Kidney glomerular epithelial cell (primary cell): ENCODE measurements around the gene PKNOX1.
"Not testable (repeated sequence)": the region's sequence is repeated elsewhere in the genome, so short reads cannot be mapped to it uniquely, and the experiment has no call there.

Source experiments
- DNase-seq: peaks from one replicate; lab custom pipeline; 2025; lab: John Stamatoyannopoulos, UW

The PKNOX1 gene

DNA sequence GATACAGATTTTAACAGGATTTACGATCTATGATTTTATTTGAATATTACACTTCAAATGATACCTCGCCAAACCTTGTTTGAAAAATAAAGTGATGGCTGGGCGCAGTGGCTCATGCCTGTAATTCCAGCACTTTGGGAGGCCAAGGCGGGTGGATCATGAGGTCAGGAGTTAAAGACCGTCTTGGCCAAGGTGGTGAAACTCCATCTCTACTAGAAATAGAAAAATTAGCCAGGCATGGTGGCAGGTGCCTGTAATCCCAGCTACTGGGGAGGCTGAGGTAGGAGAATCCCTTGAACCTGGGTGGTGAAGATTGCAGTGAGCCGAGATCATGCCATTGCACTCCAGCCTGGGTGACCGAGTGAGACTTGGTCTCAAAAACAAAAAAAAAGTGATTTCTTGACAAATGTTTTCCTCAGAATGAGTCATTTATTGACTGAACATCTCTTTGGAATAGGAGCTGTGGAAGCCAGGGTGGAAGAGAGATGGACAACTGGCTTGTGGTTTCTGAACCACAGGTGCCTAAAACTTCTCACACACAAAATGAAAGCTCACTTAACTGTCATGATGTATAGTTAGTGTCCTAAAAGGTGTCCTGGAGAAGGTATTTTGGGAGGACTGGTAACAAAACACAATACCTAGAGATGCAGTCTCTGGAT lies 11.9 kb downstream of the PKNOX1 start:
- no peak for DNase-seq

GRCh38 chr21:42988236-42988965 lies 14.0 kb downstream of the PKNOX1 start:
- DNase-seq: no peak

DNA sequence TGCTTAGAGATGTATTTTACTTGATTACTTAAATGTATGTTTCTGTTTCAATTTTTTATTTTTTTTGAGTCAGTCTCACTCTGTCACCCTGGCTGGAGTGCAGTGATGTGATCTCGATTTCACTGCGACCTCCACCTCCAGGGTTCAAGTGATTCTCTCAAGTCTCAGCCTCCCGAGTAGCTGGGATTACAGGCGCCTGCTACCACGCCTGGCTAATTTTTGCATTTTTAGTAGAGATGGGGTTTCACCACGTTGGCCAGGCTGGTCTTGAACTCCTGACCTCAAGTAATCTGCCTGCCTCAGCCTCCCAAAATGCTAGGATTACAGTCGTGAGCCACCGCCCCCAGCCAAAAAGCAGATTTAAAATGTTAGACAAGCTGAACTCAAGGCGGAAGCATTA lies 15.0 kb downstream of the PKNOX1 start:
- not testable (repeated sequence) for DNase-seq

- no peak for DNase-seq
Measured at GRCh38 chr21:42989816-42990650, 15.7 kb downstream of the PKNOX1 start.

- peak; percentile 83 for DNase-seq
Measured at GRCh38 chr21:42991992-42992740, 17.8 kb downstream of the PKNOX1 start.

GRCh38 chr21:42993051-42993712 lies 18.8 kb downstream of the PKNOX1 start:
- DNase-seq: no peak

GRCh38 chr21:42997053-42997452 lies 22.7 kb downstream of the PKNOX1 start:
- DNase-seq: peak; percentile 58

DNA sequence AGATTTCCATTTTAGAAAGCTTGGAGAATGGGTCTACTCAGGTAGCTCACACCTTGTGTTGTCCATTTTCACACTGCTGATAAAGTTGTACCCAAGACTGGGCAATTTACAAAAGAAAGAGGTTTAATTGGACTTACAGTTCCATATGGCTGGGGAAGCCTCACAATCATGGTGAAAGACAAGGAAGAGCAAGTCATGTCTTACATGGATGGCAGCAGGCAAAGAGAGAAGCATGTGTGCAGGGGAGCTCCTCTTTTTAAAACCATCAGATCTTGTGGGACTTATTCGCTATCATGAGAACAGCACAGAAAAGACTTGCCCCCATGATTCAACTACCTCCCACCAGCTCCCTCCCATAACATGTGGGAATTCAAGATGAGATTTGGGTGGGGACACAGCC lies 23.6 kb downstream of the PKNOX1 start:
- not testable (repeated sequence) for DNase-seq

DNA sequence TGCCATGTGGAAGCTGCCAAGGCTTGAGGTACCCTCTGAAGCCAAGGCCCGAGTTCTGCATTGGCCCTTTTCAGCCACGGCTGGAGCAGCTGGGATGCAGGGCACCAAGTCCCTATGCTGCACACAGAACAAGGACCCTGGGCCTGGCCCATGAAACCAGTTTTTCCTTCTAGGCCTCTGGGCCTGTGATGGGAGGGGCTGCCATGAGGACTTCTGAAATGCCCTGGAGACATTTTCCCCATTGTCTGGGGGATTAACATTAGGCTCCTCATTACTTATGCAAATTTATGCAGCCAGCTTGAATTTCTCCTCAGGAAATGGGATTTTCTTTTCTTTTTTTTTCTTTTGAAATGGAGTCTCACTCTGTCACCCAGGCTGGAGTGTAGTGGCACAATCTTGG lies 24.8 kb downstream of the PKNOX1 start:
- not testable (repeated sequence) for DNase-seq

DNA sequence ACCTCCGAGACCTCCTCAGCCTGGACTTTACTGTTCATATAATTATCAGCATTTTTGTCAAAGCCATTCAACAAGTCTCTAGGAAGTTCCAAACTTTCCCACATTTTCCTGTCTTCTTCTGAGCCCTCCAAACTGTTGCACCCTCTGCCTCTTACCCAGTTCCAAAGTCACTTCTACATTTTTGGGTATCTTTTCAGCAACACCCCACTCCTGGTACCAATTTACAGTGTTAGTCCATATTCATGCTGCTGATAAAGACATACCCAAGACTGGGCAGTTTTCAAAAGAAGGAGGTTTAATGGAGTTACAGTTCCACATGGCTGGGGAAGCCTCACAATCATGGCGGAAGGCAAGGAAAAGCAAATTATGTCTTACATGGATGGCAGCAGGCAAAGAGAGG lies 25.7 kb downstream of the PKNOX1 start:
- not testable (repeated sequence) for DNase-seq

DNA sequence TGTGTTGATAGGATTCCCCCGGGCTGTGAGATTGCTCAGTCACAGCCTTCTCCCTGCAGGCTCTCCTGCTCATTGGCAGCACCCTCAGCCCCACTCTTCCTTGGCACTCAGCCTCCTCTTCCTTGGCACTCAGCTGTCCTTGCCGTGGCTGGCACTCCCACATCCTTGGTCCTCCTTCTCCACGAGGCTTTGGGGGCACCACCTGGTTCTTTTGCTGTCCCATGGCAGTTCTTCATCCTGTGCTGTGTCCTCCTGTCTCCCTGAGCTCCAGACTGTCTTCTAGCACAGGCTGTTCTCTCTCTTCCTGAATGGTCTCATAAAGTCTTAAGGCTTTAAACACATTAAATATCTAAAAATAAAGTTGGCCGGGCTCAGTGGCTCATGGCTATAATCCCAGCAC lies 27.0 kb downstream of the PKNOX1 start:
- DNase-seq: no peak

- DNase-seq: no peak
Measured at GRCh38 chr21:43004926-43005325, 30.6 kb downstream of the PKNOX1 start.

DNA sequence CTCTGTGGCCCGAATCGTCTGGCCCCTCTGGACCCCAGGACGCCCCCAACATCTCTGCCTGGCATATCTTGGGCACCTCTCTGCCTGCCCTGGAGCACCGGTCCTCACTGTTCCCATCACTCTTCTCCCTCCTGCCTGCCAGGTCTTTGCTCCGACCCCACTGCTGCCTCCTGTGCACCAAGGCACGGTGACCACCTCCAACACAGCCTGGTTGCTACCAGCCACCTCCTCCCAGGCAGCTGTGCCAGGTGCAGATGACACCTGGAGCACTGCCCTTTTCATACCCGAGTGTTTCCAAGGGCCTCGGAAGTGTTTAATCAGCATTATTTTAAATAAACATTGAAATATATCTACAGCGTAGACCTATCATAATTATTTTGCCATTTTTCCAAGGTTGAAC lies 31.3 kb downstream of the PKNOX1 start:
- DNase-seq: no peak

DNA sequence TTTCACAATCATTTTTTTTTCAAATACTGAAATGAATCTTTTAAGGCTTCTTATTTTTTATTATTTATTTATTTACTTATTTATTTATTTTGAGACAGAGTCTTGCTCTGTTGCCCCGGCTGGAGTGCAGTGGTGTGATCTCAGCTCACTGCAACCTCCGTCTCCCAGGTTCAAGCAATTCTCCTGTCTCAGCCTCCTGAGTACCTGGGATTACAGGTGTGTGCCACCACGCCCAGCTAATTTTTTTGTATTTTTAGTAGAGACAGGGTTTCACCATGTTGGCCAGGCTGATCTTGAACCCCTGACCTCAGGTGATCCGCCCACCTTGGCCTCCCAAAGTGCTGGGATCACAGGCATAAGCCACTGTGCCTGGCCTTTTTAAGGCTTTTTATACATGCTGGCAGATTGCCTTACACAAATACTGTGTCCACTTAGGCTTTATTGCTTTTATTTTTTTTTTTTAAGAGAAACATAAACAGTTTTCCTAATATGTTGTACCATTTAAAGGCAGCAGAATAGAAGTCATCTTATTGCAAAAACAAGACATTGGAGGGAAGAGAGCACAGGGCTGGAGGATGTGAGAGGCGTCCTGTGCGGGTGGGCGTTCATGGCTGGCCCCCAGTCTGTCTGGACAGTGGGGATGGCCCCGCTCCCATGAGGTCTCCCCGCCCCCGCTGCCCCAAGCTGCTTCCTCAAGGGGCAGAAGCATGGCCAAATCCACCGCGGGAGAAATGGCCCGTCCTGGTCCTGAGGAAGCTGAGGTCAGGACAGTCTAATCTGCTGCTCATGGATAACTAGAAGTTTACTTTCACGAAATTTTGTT lies 31.9 kb downstream of the PKNOX1 start:
- DNase-seq: not testable (repeated sequence)

DNA sequence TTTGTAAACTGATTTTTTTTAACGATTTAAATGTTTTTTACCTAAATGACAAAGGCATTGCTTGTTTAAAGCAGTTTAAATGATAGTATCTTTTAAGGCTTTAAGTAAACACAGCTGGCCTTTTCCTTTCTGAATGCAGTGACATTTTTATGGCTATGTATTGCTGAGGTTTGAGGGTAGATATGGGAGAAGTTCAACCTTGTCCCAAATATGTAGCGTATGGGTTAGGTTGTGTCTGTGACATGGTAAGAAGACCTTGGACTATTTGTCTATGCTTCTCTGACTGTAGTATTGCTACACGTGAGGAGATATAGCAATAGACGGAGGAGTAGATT lies 32.5 kb downstream of the PKNOX1 start:
- no peak for DNase-seq

GRCh38 chr21:43012596-43012995 lies 38.2 kb downstream of the PKNOX1 start:
- DNase-seq: peak; percentile 21

DNA sequence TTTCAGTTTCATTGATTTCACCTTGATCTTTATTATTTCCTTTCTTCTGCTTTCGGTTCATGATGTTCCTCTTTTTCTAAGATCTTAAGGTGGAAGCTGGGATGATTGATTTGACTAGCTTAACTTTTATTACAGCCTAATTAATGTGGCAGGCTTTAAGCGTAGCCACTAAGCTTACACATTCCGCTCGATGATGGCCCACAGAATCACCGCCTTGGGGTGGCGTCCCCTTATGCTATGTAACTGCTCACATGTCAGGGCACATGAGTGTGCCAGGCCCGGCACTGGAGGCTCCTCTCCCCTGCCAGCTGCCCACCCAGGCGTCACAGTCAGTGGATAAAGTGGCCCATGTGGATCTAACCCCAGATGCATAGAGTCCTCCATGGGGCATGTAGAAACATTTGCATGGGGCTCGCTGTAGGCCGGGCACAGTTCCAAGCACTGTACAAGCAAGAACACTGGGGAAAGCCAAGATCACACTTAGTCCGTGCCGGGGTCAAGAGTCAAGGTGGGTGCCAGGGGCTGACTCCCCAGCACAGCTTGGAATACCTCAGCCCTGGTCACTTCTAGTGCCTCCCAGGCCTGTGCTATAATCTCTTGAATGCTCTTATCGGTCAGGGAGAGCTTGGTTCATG lies 41.7 kb downstream of the PKNOX1 start:
- no peak for DNase-seq

GRCh38 chr21:43016728-43017127 lies 42.4 kb downstream of the PKNOX1 start:
- DNase-seq: no peak

DNA sequence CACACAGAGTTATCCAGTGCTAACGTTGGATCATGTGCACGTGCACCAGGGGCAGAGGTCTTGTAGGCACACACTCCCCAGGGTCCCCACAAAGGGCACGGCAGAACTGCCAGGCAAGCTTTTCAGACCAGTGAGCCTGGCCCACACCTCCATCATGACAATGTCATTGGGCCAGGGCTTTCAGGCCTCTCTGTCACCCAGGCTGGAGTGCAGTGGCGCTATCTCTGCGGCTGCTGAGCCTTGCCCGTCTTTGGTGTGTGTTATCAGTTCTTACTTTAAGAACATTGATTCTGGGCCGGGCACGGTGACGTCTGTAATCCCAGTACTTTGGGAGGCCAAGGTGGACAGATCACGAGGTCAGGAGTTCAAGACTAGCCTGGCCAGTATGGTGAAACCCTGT lies 44.2 kb downstream of the PKNOX1 start:
- DNase-seq: no peak

DNA sequence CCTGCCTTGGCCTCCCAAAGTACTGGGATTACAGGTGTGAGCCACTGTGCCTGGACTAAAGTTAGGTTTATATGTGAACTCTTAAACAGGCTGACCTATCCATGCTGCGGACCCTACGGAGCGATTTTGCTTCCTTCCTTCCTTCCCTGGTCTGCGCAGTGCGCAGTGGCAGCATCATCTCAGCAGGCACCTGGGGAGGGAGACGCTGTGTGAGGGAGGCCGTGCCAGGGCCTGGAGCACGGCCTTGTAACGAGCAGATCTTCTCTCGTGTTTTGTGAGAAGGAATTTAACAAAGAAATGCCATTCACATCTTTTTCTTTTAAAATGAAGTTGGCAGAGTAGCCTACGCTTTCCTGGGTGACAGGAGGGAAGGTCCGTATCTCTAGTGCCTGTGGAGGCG lies 45.8 kb downstream of the PKNOX1 start:
- no peak for DNase-seq
